Activated CD8-positive, alpha-beta memory T cell treated with anti-CD3 and anti-CD28 coated beads for 1 hour (primary cell): Measurements from ENCODE around the gene RABIF.
"Not testable (repeated sequence)": the region's sequence is repeated elsewhere in the genome, so short reads cannot be mapped to it uniquely, and the experiment has no call there.

ENCODE experiments used
- DNase-seq, 2 donors: peaks; one replicate each; pipeline ENCODE4 v3.0.0-alpha.2; 2020; ENCODE audit warnings: low read depth in 1 of 2; ENCODE audit errors: extremely low read depth in 1 of 2

Gene RABIF

DNA sequence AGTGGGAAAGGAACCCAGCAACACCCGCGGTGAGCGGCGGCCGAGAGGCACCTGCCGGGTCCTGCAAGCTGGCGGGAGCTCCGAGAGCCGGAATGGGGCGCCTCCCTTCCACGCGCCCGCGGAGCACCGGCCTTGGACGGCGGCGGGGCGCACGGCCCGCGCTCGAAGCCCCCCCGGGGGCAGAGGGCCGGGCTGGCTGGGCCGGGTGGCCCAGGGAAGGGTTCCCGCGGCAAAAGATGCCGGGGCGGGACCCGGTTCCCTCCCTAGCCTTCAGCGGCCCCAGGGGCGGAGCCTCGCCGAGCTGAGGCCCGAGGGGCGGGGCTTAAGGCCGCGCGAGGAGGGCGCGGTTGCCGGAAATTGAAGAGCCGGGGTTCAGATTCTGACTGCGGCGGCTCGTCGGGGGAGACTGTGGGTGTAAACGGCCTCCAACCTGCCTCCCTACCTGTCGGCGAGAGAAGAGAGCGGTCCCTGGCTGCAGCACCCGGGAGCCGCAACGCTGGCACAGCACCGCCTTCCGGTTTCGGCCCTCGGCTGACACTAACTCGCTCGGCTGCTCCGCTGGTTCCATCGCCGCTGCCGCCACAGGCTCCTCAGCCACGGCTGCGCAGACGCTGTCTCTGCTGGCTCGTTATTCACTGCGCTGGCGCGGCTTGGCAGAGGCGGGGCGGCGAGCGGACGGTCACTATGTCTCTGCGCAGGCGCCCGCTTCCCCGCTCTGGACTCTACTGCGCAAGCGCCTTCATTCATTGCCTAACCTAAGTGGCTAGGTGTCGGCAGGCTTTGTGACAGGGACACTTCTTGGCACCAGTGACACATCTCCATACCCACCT lies at the start of gene RABIF:
RABIF (minus strand) TSS at position 619 of the 830 bp plus-strand sequence; CDS start at position 568, 51 bp downstream.
- peak; percentile 92 to 94 for DNase-seq

DNA sequence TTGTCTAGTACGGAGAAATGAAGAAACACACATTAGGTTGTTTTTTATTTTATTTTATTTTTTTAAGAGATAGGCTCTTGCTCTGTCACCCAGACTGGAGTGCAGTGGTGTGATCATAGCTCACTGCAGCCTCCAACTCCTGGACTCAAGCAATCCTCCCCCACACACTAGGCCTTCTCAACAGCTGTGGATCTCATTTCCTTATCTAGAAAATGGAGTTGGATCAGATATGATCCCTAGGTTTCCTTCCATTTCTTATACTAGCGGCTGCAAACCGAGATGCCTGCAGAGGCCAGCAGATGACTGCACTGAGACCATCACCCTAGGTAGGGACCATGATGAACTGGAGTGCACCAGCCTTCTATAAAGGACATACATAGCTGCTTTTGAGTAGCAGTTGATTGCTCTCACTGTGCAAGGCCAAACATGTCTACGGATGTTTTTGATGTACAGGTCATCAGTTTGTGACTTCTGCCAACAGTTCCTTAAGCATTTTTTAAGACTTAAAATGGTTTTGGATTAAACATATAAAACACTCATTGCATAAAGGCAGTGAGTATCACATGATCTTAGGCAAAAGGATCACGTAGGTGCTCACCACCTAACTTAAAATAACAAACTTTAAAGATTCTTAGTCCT lies 49.5 kb upstream of the RABIF start:
- DNase-seq, result no peak

DNA sequence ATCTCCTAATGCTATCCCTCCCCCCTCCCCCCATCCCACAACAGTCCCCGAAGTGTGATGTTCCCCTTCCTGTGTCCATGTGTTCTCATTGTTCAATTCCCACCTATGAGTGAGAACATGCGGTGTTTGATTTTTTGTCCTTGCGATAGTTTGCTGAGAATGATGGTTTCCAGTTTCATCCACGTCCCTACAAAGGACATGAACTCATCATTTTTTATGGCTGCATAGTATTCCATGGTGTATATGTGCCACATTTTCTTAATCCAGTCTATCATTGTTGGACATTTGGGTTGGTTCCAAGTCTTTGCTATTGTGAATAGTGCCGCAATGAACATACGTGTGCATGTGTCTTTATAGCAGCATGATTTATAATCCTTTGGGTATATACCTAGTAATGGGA lies 47.5 kb upstream of the RABIF start:
- DNase-seq, result not testable (repeated sequence)

DNA sequence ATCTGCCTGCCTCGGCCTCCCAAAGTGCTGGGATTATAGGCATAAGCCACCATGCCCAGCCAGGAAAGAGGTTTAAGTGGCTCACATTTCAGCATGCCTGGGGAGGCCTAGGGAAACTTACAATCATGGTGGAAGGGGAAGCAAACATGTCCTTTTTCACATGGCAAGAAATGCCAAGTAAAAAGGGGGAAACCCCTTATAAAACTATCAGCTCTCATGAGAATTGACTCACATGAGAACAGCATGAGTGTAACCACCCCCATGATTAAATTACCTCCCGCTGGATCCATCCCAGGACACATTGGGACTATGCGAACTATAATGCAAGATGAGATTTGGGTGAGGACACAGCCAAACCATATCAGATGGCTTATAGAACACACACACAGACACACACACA lies 46.9 kb upstream of the RABIF start:
- no peak for DNase-seq

DNA sequence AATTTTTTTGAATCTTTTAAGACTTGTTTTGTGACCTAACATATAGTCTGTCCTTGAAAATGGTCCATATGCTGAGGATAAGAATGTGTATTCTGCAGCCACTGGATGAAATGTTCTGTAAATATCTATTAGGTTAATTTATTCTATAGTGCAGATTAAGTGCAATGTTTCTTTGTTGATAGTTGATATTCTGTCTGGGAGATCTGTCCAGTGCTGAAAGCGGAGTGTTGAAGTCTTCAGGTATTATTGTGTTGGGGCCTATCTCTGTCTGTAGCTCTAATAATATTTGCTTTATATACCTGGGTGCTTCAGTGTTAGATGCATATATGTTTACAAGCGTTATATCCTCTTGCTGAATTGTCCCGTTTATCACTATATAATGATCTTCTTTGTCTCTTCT lies 45.8 kb upstream of the RABIF start:
- no peak for DNase-seq

DNA sequence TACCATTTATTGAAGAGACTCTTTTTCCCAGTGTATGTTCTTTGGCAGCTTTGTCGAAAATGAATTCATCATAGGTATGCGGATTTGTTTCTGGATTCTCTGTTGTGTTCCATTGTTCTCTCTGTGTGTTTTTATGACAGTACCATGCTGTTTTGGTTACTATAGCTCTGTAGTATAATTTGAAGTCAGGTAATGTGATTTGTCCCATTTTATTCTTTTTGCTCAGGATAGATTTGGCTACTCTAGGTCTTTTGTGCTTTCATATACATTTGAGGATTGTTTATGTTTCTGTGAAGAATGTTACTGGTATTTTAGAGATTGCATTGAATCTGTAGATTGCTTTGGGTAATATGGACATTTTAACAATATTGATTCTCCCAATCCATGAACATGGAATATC lies 43.5 kb upstream of the RABIF start:
- DNase-seq, result no peak

DNA sequence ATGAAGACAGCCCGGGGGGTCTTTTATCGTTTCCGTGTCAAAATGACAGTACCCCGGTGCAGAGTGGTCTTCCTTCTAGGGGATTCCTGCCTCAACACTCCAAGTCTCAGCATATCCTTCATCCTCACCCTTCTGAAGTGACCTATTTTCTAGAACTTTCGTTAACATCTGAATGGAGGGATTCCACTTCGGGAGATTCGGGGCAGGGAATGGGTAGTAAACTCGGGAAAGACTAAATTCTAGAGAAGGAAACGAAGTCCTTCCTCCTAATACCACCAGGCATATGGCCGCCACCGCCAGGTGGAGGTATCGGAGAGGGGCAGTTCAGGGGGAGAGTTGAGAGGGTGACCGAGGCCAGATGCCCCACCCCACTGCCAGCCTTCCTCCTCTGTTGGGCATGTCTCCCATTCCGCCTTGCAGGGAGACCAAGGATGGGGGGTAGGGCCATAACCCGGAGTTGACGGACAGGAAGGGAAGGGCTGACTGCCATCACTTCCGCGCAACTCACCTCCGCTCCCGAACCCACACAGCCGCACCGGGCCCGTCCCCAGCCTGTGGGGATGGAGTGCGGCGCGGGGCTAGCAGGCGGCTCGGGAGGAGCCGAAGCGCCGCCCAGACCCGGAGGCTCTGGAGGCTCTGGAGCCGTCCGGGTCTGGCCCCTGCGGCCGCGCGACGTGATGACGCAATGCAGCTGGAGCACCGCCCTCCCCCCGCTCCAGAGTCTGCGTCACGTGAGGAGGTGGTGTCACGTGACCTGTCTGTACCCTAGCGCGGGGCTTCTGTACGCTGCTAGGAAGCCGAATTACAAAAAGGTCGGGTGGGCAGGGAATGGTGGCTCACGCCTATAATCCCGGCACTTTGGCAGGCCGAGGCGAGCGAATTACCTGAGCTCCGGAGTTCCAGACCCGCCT lies 37.9 kb upstream of the RABIF start, which contains the start of gene KLHL12:
KLHL12 (minus strand) TSS at position 654 of the 911 bp plus-strand sequence. CDS start 2,072 bp downstream, outside the sequence.
- DNase-seq, result peak; percentile 87 to 96

DNA sequence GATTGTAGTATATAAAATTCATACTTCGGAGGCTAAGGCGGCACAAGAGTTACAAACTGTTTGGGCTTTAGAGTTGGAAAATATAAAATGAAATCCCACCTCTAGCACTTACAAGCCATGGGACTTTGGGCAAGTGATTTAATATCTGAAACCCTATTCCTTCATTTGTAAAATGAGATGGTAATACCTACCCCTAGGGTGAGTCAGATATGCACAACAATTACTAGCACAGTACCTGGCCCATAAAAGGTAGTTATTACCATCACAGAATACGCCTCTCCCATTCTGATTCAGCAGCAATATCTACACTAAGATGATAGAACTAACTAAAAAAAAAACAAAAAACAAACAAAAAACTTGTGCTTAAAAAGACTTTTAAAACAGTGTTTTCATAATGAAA lies 34.6 kb upstream of the RABIF start:
- DNase-seq, result no peak

DNA sequence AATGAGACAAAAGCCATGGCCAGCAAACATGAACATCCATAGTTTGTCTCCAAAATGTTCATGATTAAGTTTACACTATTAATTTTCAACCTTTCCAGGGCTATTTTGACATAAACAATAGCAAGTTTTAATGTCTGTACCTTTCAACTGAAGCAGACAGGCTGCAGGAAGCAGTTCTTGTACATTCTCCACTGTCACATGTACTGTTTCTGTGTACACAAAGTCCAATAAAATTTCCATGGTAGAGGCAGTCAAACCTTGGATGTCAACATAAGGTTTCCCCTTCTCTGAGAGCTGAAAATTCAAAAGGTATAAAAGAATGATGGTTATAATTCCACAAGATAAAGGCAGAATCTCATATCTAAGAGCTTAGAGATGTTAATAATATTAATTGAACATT lies 30.7 kb upstream of the RABIF start:
- DNase-seq, result no peak

DNA sequence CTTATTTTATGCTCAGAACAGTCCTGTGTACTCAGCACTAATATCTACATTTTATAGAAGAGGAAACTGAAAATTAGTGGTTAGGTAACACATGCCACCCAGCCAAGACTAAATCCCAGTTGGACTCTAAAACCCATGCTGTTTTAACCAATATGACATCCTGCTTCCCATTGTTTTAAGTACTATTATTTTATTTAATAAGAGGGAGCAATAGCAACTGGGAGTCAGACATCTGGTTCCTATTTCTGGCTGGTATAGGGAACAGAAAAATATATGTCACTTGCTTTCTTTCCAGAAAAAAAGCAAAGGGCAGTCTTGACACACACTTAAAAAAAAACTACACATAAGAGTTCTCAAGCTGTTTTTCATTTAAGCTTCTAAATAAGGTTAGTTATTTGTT lies 26.2 kb upstream of the RABIF start:
- DNase-seq, result no peak

DNA sequence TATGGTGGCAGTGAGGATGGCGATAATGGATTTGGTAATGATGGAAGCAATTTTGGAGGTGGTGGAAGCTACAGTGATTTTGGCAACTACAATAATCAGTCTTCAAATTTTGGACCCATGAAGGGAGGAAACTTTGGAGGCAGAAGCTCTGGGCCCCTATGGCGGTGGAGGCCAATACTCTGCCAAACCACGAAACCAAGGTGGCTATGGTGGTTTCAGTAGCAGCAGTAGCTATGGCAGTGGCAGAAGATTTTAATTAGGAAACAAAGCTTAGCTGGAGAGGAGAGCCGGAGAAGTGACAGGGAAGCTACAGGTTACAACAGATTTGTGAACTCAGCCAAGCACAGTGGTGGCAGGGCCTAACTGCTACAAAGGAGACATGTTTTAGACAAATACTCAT lies 23.5 kb upstream of the RABIF start:
- DNase-seq, result not testable (repeated sequence)

DNA sequence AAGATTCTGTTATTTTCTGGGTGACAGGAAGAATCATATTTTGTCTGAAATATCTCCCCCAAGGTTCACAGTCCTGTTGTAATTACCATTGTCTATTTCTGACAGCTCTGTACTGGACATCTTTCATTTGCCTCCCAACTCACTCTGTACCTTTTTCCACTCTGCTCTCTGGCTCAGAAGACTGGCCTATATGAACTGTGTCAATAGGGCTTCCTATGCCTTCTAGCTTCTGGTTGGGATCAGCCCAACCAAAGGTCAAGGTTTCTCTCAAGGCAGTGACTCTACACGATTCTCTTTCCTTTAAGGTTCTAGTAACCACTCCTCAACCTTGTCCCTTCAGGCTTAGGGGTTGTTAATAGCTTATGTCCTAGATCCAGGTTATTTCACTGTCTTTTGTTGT lies 20.5 kb upstream of the RABIF start:
- DNase-seq, result no peak

DNA sequence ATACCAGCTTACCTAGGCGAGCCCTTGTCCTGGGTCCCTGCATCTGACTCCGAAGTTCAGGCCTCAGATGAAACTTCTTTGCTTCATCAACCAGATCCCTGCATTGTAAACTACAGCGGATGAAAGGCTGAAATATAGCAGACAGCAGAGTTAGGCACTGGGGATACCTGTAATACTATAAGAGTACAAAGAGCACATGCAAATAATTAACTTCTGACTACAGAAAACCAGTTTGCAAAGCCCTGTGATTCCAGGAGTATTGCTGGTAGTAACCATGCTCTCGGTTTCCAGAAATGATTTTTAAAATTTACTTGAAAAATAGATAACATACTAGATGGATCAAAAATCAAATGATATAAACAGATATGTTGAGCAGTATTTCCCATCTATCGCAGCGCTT lies 20.0 kb upstream of the RABIF start:
- no peak for DNase-seq

DNA sequence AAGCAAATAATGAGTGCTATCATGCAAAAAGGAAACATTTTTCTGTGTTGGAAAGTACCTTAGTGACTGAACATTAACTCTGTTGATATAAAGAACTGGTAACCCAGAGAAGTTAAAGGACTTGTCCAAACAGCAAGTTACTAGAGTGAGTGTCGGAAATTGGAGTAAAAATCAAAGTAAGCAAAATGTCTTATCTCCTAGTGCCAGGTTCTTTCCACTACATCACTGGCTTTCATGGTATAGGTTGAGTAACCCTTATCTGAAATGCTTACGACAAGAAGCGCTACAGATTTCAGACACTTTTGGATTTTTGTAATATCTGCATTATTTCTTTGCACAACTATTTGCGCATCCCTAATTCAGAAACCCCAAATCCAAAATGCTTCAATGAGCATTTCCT lies 16.4 kb upstream of the RABIF start:
- no peak for DNase-seq

DNA sequence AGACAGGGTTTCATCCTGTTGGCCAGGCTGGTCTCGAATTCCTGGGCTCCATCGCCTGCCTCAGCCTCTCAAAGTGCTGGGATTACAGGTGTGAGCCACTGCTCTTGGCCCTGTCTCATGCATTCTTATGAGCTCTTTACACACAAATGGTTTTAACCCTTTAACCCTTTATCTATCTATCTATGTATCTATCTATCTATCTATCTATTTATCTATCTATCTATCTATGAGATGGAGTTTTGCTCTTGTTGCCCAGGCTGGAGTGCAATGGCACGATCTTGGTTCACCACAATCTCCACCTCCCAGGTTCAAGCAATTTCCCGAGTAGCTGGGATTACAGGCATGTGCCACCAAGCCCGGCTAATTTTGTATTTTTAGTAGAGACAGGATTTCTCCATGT lies 14.9 kb upstream of the RABIF start:
- not testable (repeated sequence) for DNase-seq

DNA sequence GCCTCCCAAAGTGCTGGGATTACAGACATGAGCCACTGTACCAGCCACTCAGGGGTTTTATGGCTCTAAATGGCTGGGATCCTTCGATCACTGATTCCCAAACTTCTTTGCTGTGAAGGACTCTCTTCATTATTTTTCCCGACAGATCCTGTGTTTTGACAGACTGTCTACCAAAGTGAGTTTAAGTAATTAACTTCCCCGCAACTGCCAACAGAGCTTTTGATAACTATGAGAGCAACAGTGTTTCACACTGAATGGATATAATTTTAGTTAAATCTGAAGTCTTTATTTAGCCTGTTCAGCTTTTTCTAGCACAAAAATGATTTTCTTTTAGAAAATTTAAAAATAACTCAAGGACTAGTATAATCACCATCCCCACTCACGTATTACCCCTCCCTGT lies 12.6 kb upstream of the RABIF start:
- no peak for DNase-seq

DNA sequence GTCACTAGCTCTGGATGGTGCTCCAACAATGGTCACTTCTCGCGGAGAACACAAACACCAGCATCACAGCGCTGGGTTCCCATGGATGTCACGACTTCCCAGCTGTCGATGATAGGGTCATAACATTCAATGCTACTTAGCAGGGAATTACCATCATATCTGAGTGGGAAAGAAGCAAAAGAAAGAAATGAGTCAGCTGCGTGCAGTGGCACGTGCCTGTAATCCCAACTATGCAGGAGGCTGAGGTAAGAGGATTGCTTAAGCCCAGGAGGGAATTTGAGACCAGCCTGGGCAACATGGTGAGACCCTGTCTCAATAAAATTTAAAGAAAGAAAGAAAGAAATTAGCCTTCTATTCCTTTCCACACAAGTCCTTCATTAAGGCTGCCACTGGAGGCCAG lies 3.6 kb upstream of the RABIF start:
- DNase-seq, result no peak

DNA sequence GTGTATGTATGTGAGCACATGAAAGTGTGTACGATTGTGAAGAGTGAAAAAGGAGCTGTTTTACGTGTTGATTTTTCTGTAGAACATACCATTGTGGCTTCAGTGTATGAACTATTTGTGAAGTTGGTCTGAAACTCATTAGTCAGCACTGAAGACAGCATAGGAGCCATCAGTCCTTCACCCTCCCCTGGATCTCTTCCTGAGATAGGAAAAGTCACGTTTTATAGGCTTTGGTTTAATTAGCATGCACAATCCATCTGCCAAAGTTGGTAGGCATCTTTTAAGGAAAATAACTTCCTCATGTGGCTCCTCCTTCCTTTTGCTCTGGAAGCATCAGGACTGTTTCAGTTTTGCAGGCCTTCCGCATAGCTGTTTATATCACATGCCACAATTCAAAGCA lies 1.4 kb upstream of the RABIF start:
- no peak for DNase-seq

DNA sequence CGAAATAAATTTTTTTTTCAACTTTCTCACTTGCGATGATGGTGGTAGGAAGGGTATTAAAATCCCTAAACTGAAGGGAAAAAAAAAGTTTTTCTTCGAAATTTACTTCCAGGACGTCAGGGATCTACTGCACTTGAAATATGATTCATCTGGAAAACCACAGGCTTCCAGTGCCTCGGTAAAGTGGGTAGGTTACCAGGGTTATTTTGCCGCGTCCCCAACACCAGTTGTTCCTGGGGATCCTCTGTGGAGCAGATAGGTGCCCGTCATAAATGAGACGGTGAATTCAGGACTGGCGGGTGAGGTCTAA lies 773 bp downstream of the RABIF start:
- peak in 1 of 2 donors; percentile 2 for DNase-seq

DNA sequence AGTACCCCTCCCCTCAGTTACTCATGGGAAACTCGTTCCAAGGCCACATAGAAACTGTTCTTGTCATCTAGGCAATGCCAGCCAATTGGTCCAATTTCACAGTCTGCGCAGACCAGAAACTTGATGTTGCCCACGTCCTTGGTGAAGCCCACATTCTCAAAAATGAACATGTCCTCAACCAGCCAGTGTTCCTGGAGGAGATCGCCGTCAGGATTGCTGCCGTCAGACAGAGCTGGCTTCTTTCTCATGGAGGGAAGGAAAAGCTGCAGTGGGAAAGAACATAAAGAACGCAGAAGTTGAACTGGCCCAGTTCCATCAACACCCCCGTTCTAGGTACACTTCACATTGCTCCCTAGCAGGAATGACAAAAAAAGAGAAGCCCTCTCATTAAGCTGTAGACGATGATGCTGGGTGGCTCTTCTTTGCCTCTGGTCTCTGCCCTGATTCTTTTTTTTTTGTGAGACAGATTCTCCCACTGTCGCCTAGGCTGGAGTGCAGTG lies 7.9 kb downstream of the RABIF start:
- DNase-seq, result no peak

DNA sequence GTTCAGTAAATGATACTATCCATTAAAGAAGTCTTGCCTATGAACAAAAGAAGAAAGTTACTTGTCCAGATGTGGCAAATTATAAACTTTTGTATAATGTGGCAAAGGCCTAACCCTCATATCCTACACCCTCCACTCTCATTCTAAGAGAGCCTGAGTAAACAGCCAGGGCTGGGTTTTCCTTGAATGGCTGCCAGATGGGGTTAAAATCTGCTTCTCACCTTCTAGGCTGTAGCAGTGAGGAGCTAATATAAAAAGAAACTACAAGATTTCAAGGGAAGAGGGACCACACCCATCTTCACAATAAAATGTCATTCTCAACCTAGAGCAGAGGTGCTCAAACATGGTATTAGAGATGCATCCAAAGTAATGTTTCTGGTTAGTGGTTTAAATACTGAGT lies 8.9 kb downstream of the RABIF start:
- no peak for DNase-seq
